ENCODE data around the gene ALK. TPM values are rescaled to one million over a fixed set of nuclear protein-coding genes. Genes with fewer than 3 reads are reported as not detected.

Gene ALK
- total RNA-seq, 2 donors from 2014 or later = 0.16 to 0.26 TPM

DNA sequence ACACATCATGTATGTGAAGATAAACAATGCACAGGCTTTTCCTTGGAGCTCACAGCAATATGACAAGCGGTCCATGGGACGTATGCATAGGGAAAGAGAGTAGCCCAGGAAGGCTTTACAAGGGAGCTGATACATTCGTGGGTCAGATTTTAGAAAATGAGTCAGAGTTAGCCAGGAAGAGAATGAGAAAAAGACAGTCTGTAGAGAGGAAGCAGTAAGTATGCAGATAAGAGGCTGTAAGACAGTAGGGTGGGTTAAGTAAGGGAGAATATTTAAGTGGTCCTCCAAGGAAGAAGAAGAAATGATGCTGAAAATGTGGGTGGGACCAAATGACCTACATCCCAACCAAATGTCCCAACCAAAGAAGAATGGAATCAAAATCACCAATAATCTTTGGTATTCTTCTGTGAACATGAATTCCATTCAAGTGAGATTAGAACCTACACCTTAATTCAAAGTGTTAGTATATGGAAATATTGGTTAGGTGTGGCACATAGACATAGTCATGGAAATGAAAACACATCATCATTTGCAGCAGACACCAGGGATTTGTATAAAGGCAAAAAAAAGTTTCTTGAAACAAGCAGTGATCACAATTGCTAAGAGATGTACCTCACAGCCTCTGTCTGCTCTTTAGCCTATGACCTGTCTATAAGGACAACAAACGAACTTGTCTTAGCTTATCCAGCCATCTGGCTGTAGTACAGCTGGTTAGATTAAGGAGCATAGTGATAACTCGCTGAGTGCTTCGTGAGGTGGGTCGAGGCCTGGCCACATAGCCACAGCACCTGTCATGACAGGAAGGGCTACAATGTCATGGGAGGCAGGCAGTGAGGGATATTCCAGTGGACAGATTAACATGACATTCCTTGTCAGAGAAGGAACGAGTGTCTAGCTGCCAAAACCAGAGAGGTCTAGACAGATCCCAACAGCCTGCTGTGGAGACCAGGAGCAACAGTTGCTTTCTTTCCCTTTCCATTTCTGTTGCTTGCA is 133.6 kb downstream of the ALK start:
- Histone ChIP-seq H3K4me3 (no peak overlapping the region), H3K36me3 (no peaks in the 10 kb centered on the region), H3K27me3 (no peaks in the 10 kb centered on the region), H3K27ac (no peak overlapping the region), H3K9me3 (no peaks in the 10 kb centered on the region), H3K4me1 (no peaks in the 10 kb centered on the region)
- TF ChIP-seq, protein P1, sequence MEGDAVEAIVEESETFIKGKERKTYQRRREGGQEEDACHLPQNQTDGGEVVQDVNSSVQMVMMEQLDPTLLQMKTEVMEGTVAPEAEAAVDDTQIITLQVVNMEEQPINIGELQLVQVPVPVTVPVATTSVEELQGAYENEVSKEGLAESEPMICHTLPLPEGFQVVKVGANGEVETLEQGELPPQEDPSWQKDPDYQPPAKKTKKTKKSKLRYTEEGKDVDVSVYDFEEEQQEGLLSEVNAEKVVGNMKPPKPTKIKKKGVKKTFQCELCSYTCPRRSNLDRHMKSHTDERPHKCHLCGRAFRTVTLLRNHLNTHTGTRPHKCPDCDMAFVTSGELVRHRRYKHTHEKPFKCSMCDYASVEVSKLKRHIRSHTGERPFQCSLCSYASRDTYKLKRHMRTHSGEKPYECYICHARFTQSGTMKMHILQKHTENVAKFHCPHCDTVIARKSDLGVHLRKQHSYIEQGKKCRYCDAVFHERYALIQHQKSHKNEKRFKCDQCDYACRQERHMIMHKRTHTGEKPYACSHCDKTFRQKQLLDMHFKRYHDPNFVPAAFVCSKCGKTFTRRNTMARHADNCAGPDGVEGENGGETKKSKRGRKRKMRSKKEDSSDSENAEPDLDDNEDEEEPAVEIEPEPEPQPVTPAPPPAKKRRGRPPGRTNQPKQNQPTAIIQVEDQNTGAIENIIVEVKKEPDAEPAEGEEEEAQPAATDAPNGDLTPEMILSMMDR (IDR thresholded peaks at IDR 0.05) = no peak
- no peak for DNase-seq (ENCODE audit: low spot score)

DNA sequence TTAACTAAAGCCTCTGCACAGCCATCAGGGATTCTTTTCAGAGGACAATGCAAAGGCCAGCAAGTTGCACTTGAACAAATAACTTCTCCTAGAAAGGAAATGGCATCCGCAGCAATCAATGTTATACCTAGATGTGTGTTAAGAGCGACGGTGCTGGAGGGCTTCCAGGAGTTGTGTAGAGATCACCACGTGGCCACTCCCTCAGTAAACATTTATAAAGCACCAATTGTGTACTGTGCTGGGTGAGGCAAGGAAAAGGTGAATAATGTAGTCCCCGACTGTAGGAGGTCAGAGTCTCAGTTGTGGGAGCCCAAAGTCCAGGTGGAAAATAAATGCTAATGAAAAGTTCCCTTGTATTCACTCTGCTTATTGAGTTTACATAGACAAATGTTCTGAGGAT is 135.0 kb downstream of the ALK start:
- H3K9me3 ChIP-seq = no peaks in the 10 kb centered on the region
- no peaks in the 10 kb centered on the region for H3K36me3 ChIP-seq
- TF ChIP-seq, protein P1 (IDR thresholded peaks at IDR 0.05) = no peak
- no peaks in the 10 kb centered on the region for H3K27me3 ChIP-seq
- H3K4me3 ChIP-seq = no peak overlapping the region
- H3K4me1 ChIP-seq = no peaks in the 10 kb centered on the region
- no peak for DNase-seq (ENCODE audit: low spot score)
- H3K27ac ChIP-seq = no peak overlapping the region

DNA sequence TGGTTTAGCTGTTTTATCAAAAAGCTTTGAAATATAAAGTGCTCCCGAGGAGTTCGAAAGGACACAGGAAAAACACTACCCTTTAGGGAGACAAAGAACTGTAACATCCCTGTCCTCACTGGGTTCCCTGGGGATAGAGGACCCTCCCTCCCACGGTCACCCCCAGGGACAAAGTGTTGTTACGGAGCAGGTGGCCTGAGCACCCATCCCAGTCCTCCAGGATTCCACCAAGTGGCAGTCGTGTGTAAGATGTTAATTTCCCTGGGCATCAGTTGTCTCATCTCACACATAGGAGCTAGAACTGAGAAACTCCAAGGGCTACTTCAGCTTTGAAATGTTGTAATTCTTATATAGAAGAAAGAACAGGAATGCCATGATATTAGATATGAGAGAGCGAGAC is 137.7 kb downstream of the ALK start:
- H3K4me1 ChIP-seq = no peaks in the 10 kb centered on the region
- H3K36me3 ChIP-seq = no peaks in the 10 kb centered on the region
- H3K27me3 ChIP-seq = no peaks in the 10 kb centered on the region
- no peak overlapping the region for H3K4me3 ChIP-seq
- TF ChIP-seq, protein P1 (IDR thresholded peaks at IDR 0.05) = no peak
- no peaks in the 10 kb centered on the region for H3K9me3 ChIP-seq
- DNase-seq (ENCODE audit: low spot score) = no peak
- no peak overlapping the region for H3K27ac ChIP-seq

DNA sequence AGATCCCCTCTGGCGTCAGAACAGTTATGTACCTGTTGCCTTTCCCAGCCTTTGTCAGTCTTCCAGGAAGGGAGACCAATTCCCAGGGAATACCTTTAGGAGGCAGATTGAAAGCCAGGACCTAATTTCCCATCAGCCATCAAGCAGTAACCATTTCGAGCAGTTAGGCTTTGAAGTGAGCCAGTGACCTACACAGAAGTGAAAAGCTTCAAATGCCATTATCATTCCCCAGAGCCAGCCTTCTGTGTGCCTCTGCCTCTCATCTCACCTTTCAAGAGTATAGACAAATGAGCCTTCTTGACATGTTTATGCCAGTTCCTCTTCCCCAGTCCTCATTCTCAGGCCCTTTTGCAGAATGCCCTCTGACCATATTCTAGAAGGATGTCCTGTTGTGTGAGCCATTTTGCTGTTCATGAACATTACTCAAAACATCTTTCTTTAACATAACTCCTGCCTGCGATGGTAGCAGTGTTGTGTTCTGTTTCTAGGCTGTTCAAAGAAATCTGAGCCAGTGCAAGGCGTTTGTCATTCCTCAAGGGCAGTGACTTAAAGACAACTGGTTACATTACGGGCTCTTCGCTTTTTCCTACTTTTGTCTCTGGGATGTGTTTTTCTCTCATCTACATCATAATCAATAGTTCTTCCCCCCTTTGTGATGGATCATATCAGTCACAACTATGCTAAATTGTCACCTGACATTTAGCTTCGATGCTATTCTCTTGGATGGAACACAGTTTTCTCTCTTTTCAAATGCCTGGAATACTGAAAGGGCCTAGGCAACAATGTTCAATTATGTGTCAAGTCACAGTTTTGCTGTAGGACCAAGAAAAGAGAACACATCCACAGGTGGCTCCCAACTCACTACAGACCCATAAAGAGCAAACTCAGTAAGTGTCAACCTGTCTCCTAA is 138.6 kb downstream of the ALK start:
- DNase-seq (ENCODE audit: low spot score) = no peak
- no peaks in the 10 kb centered on the region for H3K27me3 ChIP-seq
- no peaks in the 10 kb centered on the region for H3K36me3 ChIP-seq
- no peak overlapping the region for H3K27ac ChIP-seq
- TF ChIP-seq, protein P1 (IDR thresholded peaks at IDR 0.05) = no peak
- no peaks in the 10 kb centered on the region for H3K9me3 ChIP-seq
- H3K4me3 ChIP-seq = no peak overlapping the region
- no peaks in the 10 kb centered on the region for H3K4me1 ChIP-seq

DNA sequence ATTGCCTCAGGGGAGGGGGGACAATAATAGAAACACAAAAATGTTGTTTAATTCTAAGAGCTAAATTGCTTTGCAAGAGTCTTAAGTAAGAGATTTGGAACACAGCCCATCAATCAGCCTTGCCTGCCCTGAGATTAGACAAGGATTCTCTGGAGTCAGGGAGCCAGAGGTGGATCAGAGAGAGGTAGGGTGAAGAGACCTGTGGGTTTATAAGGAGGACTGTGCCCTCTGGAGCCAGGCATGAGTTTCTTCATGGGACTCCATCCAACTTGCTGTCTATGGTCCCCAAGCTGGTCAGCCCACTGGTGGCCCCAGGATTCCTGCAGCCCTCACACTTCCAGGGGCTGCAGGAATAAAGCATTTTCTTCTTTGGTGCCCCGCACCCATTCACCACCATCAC is 139.3 kb downstream of the ALK start:
- no peaks in the 10 kb centered on the region for H3K9me3 ChIP-seq
- TF ChIP-seq, protein P1 (IDR thresholded peaks at IDR 0.05) = no peak
- no peaks in the 10 kb centered on the region for H3K4me1 ChIP-seq
- no peak for DNase-seq (ENCODE audit: low spot score)
- H3K27me3 ChIP-seq = no peaks in the 10 kb centered on the region
- H3K36me3 ChIP-seq = no peaks in the 10 kb centered on the region
- no peak overlapping the region for H3K4me3 ChIP-seq
- H3K27ac ChIP-seq = no peak overlapping the region

Measured in right atrium auricular region (tissue), 2 donors.